ENCODE measurements around the gene SLC22A23.

- TF ChIP-seq RAD21 (IDR thresholded peaks at IDR 0.05; ENCODE audit: low read depth): no peak
- TF ChIP-seq TAF1 (IDR thresholded peaks at IDR 0.05; ENCODE audit: low read depth): no peak
- TF ChIP-seq CEBPB (IDR thresholded peaks at IDR 0.05): no peak
- no peak for TF ChIP-seq FOXM1 (IDR thresholded peaks at IDR 0.05; ENCODE audit: borderline replicate concordance, low read depth)
- no peak for TF ChIP-seq TCF12 (IDR thresholded peaks at IDR 0.05; ENCODE audit: low read depth)
- TF ChIP-seq EGR1 (IDR thresholded peaks at IDR 0.05): no peak
- no peak for TF ChIP-seq EP300 (IDR thresholded peaks at IDR 0.05; ENCODE audit: borderline replicate concordance)
- no peak for TF ChIP-seq YY1 (IDR thresholded peaks at IDR 0.05; ENCODE audit: low read depth)
These were observed 160.3 kb downstream of the SLC22A23 start for GRCh38 chr6:3296537-3296936.
